Endothelial cell of umbilical vein (primary cell): ENCODE results near the gene SLC13A5. TPM values are rescaled to one million over a fixed set of nuclear protein-coding genes. Genes with fewer than 3 reads are reported as not detected.

ENCODE experiments used
- BruUV-seq: library from RNA; stranded (reverse); fragments of 400-500 nt; replicated peaks from 2 replicates; lab custom pipeline; 2021; lab: Mats Ljungman, UMichigan
- CTCF ChIA-PET: fragments of 300-600, 350-600 bp; sonication (Branson Sonifier 250); formaldehyde crosslinking; loops from one replicate; lab custom pipeline; 2021; ENCODE audit warnings: antibody characterized with exemption, inconsistent platforms; lab: Charles Lee
- POLR2A ChIA-PET: fragments of 300-600, 350-600 bp; sonication (Branson Sonifier 250); formaldehyde crosslinking; loops from one replicate; lab custom pipeline; 2021; ENCODE audit warnings: antibody characterized with exemption, inconsistent platforms; lab: Charles Lee
- DNase-seq: peaks from one replicate; pipeline ENCODE4 v3.0.0-alpha.2; 2011; ENCODE audit warnings: low read depth, low spot score
- FAIRE-seq: peaks from 2 replicates; lab custom pipeline; 2011; peaks lifted over from hg19 to GRCh38; lab: Jason Lieb, UNC
- H2AFZ ChIP-seq: 2 replicates; pipeline ENCODE4 v1.6.0; 2012; ENCODE audit warnings: low read depth, low read length, control low read depth, inconsistent platforms
- H3K27ac ChIP-seq: 2 replicates; pipeline ENCODE4 v1.5.1; 2011; ENCODE audit warnings: low read depth, mild to moderate bottlenecking, control low read depth, low read length, moderate library complexity; ENCODE audit not compliant: insufficient read depth
- H3K27me3 ChIP-seq, 2 experiments: 2 replicates each; pipeline versions ENCODE4 v1.6.0 to v1.6.1; 2011; ENCODE audit warnings: low read length in 2 of 2, mixed read lengths in 1 of 2; ENCODE audit not compliant: control insufficient read depth in 2 of 2, insufficient read depth in 2 of 2
- H3K36me3 ChIP-seq, 2 experiments: 2 replicates in 1 of 2; 3 replicates in 1 of 2; pipeline ENCODE4 v1.5.1; 2011; ENCODE audit warnings: low read length in 2 of 2, mild to moderate bottlenecking in 1 of 2, moderate library complexity in 1 of 2; ENCODE audit not compliant: control insufficient read depth in 2 of 2, insufficient read depth in 2 of 2; ENCODE audit errors: extremely low read depth in 1 of 2
- H3K4me1 ChIP-seq: 3 replicates; pipeline ENCODE4 v1.5.1; 2011; ENCODE audit warnings: mild to moderate bottlenecking, low read length; ENCODE audit not compliant: control insufficient read depth, insufficient read depth; ENCODE audit errors: extremely low read depth
- H3K4me2 ChIP-seq: 2 replicates; pipeline ENCODE4 v1.6.1; 2011; ENCODE audit warnings: low read length, control low read depth, mixed read lengths; ENCODE audit not compliant: insufficient read depth
- H3K4me3 ChIP-seq, 3 experiments: fragments of 200-600 bp in 1 of 3; sonication (generic), shearing (Covaris generic) in 1 of 3; replicated peaks in 1 of 3; 2 replicates each; pipeline ENCODE4 v1.5.1; 2011 to 2016; ENCODE audit warnings: control low read depth in 3 of 3, low read length in 3 of 3, mild to moderate bottlenecking in 2 of 3, inconsistent platforms in 1 of 3, low read depth in 1 of 3, moderate library complexity in 1 of 3; ENCODE audit not compliant: insufficient read depth in 1 of 3
- H3K79me2 ChIP-seq: 2 replicates; pipeline ENCODE4 v1.6.0; 2012; ENCODE audit warnings: low read length, inconsistent platforms; ENCODE audit not compliant: control insufficient read depth, insufficient read depth
- H3K9ac ChIP-seq: replicated peaks from 2 replicates; pipeline ENCODE3; 2011; ENCODE audit warnings: low read length, control low read depth; ENCODE audit not compliant: insufficient read depth; ENCODE audit errors: extremely low read depth
- H3K9me1 ChIP-seq: replicated peaks from 3 replicates; pipeline ENCODE4 v1.6.0; 2011; ENCODE audit warnings: mild to moderate bottlenecking, low read length; ENCODE audit not compliant: control insufficient read depth, insufficient read depth; ENCODE audit errors: extremely low read depth
- H3K9me3 ChIP-seq: replicated peaks from 2 replicates; pipeline ENCODE4 v1.5.1; 2012; ENCODE audit warnings: low read length, inconsistent platforms; ENCODE audit not compliant: control insufficient read depth, insufficient read depth
- H4K20me1 ChIP-seq: replicated peaks from 2 replicates; pipeline ENCODE3; 2011; ENCODE audit warnings: mild to moderate bottlenecking, low read length; ENCODE audit not compliant: control insufficient read depth, insufficient read depth; ENCODE audit errors: extremely low read depth
- EZH2 ChIP-seq: IDR thresholded peaks from 2 replicates; pipeline ENCODE4 v1.6.1; 2012; ENCODE audit warnings: borderline replicate concordance, low read depth, mild to moderate bottlenecking, moderate library complexity, low read length, inconsistent platforms; ENCODE audit not compliant: severe bottlenecking
- FOS ChIP-seq: IDR thresholded peaks from 2 replicates; pipeline ENCODE4 v1.6.1; 2011; ENCODE audit warnings: mild to moderate bottlenecking, low read length, moderate library complexity, borderline replicate concordance; ENCODE audit not compliant: insufficient read depth
- JUN ChIP-seq: IDR thresholded peaks from 2 replicates; pipeline ENCODE4 v1.6.1; 2011; ENCODE audit warnings: borderline replicate concordance, low read depth; ENCODE audit not compliant: insufficient read length, insufficient read depth
- POLR2A ChIP-seq: IDR thresholded peaks from 2 replicates; pipeline ENCODE4 v1.6.1; 2012; ENCODE audit warnings: low read depth, mild to moderate bottlenecking, control low read depth, low read length
- POLR2AphosphoS5 ChIP-seq: IDR thresholded peaks from 2 replicates; pipeline ENCODE4 v1.6.1; 2012; ENCODE audit warnings: low read depth, mild to moderate bottlenecking, control low read depth, low read length, moderate library complexity; ENCODE audit not compliant: insufficient read depth
- dilution Hi-C: fragments of 300-500 bp; cut with MboI; formaldehyde crosslinking; loops from one replicate; pipeline ENCODE4 v1.15.0; 2019; ENCODE audit warnings: low sequenced_read_pairs; ENCODE audit not compliant: extremely low pct_ligation_motif_present
- intact Hi-C: fragments of 100-400 bp; cut with micrococcal nuclease; formaldehyde crosslinking; loops from one replicate; pipeline ENCODE4 v1.10.0; 2022
- polyA plus RNA-seq, 4 experiments: library from polyadenylated mRNA; depleted of rRNA in 3 of 4; stranded (reverse) in 3 of 4; unstranded in 1 of 4; fragments of >200 nt; gene quantifications; 2 replicates each; pipeline versions ENCODE4 v1.2.1 to v1.2.3, GENCODE V29; 2011 to 2012; ENCODE audit warnings: missing spikeins in 1 of 4
- total RNA-seq: library from RNA; stranded (reverse); gene quantifications from 2 replicates; pipeline ENCODE4 v1.2.3, GENCODE V29; 2021
- TF ChIP-seq, protein P1 (sequence below): IDR thresholded peaks from 2 replicates; pipeline ENCODE4 v1.6.1; 2011; ENCODE audit not compliant: insufficient read depth, insufficient read length
- TF ChIP-seq, protein P2 (sequence below), 2 donors: IDR thresholded peaks; 1 replicate in 1 of 2; 2 replicates in 1 of 2; pipeline ENCODE4 v1.5.1; 2011; ENCODE audit warnings: low read length in 2 of 2, mild to moderate bottlenecking in 2 of 2, moderate library complexity in 2 of 2, control low read depth in 1 of 2, inconsistent platforms in 1 of 2, low read depth in 1 of 2; ENCODE audit not compliant: insufficient read depth in 1 of 2; ENCODE audit errors: extremely low read depth in 1 of 2

Gene SLC13A5
- total and polyA plus RNA-seq, 2 donors (not counting 3 experiments of a cell fraction or from before 2014, with no cell fraction given): 0.03 TPM; not detected in 1

DNA sequence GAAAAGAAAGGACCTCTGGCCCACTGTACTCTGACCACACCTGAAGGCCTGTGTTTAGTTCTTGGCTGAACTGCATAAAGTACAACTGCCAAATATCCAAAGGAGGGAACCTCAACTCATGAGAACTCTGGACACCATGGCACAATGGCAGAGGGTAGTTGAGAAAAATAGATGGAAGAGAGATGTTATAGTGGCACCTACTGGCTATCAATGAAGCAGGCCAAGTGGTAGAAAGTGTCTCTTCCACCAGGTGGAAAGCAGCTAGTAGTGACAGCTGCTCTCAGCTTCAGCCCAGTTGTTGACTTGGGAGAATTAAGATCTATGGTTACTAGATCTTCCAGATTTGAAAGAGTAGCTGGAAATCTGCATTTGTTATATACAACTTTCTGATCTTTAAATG, 65.0 kb downstream of the SLC13A5 start:
- POLR2A ChIA-PET: no interaction called here
- Histone ChIP-seq H3K4me2 (no peak overlapping the region), H3K27ac (no peak overlapping the region), H3K9me3 (no peaks in the 10 kb centered on the region), H3K4me3 (no peak overlapping the region), H3K27me3 (peaks cover 4 to 10% of the 10 kb centered on the region in 2 experiments), H3K4me1 (peaks cover 12% of the 10 kb centered on the region), H2AFZ (no peak overlapping the region), H4K20me1 (no peaks in the 10 kb centered on the region), H3K36me3 (peaks cover 5 to 13% of the 10 kb centered on the region in 2 experiments), H3K9ac (no peak overlapping the region), H3K9me1 (no peaks in the 10 kb centered on the region), H3K79me2 (peaks cover 48% of the 10 kb centered on the region)
- TF ChIP-seq, protein P1, sequence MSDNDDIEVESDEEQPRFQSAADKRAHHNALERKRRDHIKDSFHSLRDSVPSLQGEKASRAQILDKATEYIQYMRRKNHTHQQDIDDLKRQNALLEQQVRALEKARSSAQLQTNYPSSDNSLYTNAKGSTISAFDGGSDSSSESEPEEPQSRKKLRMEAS: no peak
- TF ChIP-seq, protein P2, sequence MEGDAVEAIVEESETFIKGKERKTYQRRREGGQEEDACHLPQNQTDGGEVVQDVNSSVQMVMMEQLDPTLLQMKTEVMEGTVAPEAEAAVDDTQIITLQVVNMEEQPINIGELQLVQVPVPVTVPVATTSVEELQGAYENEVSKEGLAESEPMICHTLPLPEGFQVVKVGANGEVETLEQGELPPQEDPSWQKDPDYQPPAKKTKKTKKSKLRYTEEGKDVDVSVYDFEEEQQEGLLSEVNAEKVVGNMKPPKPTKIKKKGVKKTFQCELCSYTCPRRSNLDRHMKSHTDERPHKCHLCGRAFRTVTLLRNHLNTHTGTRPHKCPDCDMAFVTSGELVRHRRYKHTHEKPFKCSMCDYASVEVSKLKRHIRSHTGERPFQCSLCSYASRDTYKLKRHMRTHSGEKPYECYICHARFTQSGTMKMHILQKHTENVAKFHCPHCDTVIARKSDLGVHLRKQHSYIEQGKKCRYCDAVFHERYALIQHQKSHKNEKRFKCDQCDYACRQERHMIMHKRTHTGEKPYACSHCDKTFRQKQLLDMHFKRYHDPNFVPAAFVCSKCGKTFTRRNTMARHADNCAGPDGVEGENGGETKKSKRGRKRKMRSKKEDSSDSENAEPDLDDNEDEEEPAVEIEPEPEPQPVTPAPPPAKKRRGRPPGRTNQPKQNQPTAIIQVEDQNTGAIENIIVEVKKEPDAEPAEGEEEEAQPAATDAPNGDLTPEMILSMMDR (IDR thresholded peaks at IDR 0.05; ENCODE audit: extremely low read depth in 1 of 2, insufficient read depth in 1 of 2, low read depth in 1 of 2, low read length in 2 of 2): peak in 1 of 2 donors; percentile 35
- intact Hi-C loops: loop anchor here (10.0 kb wide), 2 partner anchors 813 to 1063 kb away; partner anchors contain the start of gene NLRP1
- BruUV-seq: no TSS peak
- dilution Hi-C loops: no loop called here
- FAIRE-seq (no peak), DNase-seq (peak; percentile 19)
- CTCF ChIA-PET: interaction anchor here (0.6 to 1.2 kb wide), 7 partner anchors 31 to 212 kb away, joined by 3 to 13 read pairs (median 4); no protein-coding TSS in a partner anchor

DNA sequence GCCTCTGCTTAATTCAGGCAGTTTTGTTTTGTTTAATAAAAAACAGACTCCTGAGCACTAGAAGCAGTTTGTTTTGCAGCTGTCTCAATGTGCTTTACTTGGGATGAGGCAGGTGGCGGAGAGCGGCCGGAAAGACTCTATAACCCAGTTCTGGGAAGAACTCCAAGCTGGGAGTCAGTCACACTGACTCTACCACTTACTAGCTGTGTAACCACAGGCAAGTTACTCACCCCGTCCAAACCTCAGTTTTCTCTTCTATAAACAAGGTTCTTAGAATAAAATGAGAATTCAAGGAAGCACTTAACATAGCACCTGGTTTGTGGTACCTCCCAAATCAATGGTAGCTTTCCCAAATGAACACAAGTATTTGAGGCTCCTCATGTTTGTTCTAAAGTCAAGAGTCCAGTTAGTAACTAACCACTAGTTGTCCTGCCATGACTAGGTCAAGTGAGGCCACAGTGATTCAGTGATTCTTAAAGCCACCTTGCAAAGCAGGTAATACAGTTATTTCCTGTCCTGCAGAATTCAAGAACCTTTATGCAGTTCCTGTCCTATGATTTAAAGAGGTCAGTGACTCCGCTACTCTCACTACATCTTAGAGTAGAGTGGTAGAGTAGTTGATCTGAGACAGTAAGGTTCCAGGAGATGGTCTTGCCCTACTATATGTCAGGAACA, 69.6 kb downstream of the SLC13A5 start:
- H4K20me1 ChIP-seq: no peaks in the 10 kb centered on the region
- no TSS peak for BruUV-seq
- no peak overlapping the region for H3K27ac ChIP-seq
- peaks cover 7 to 10% of the 10 kb centered on the region in 2 experiments for H3K36me3 ChIP-seq
- H3K4me1 ChIP-seq: peaks cover 15% of the 10 kb centered on the region
- POLR2A ChIA-PET: no interaction called here
- H3K4me2 ChIP-seq: no peak overlapping the region
- H3K27me3 ChIP-seq: no peaks in the 10 kb centered on the region
- no peak overlapping the region for H3K4me3 ChIP-seq
- DNase-seq: no peak
- no peaks in the 10 kb centered on the region for H3K9me3 ChIP-seq
- CTCF ChIA-PET: no interaction called here
- dilution Hi-C loops: no loop called here
- H2AFZ ChIP-seq: no peak overlapping the region
- no peaks in the 10 kb centered on the region for H3K9me1 ChIP-seq
- TF ChIP-seq, protein P1: no peak
- no peak for TF ChIP-seq FOS
- no peak for TF ChIP-seq EZH2
- no peak for TF ChIP-seq JUN
- no peak for TF ChIP-seq POLR2A
- no peak for TF ChIP-seq POLR2AphosphoS5
- intact Hi-C loops: loop anchor here (10.0 kb wide), 2 partner anchors 809 to 1059 kb away; partner anchors contain the start of gene NLRP1
- H3K79me2 ChIP-seq: peaks cover 49% of the 10 kb centered on the region
- no peak overlapping the region for H3K9ac ChIP-seq
- FAIRE-seq: no peak
